Measurements from ENCODE around the gene AURKAIP1.

The AURKAIP1 gene

DNA sequence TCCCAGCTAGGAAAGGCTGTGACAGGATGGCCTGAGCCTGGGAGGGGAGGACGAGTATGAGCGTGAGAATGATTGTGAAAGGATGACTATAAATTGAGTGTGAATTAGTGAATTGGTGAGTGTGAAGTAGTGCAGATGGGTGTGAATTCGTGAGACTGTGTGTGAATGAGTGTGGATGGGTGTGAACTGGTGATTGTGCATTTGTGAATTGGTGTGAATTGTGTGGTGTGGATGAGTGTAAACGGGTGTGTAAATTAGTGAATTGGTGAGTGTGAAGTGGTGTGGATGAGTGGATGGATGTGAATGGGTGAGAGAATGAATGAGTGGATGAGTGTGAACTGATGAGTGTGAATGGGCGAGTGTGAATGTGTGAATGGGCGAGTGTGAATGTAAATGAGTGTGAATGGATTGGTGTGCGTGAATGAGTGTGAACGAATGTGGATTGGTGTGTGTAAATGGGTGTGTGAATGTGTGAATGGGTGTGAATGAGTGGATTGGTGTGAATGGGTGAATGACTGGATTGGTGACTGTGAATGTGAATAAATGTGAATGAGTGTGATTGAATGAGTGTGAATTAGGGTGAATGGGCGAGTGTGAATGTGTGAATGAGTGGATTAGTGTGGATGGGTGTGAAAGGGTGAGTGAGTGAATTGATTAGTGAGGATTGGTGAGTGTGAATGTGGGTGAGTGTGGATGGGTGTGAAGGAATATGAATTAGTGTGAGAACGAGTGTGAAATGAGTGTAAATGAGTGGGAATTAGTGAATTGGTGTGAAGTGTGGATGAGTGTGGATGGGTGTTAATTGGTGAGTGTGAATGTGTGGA, 8.9 kb downstream of the AURKAIP1 start:
- TF ChIP-seq FOXP2 (optimal IDR thresholded peaks at IDR 0.05; ENCODE audit: borderline replicate concordance, extremely low read depth, extremely low read length, insufficient read depth) (no peak), POLR2AphosphoS5 (IDR thresholded peaks at IDR 0.05; ENCODE audit: low read depth, low read length) (no peak), TAF1 (IDR thresholded peaks at IDR 0.05; ENCODE audit: borderline replicate concordance, insufficient read depth, low read length) (no peak), REST (IDR thresholded peaks at IDR 0.05; ENCODE audit: insufficient read depth in 1 of 2, low read depth in 2 of 2, low read length in 2 of 2) (no peak), SIN3A (IDR thresholded peaks at IDR 0.05; ENCODE audit: borderline replicate concordance, insufficient read depth, low read length) (no peak)

DNA sequence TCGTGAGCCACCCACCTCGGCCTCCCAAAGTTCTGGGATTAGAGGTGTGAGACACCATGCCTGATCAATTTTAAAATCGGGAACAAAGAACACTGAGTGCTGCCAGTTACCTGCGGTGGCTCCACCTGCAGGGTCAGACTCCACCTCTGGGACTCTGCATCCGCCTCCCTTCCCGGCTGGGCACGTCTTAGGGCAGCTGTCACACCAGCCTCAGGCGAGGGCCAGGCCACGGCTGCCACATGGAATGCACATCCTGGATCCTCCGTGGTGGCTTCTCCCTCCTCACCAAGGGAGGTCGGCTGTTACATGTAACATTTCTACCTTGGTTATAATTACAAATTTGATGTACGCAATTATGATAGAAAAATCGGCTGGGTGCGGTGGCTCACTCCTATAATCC, 10.7 kb downstream of the AURKAIP1 start:
- TF ChIP-seq SIN3A (IDR thresholded peaks at IDR 0.05; ENCODE audit: borderline replicate concordance, insufficient read depth, low read length) = no peak
- no peak for TF ChIP-seq REST (IDR thresholded peaks at IDR 0.05; ENCODE audit: insufficient read depth in 1 of 2, low read depth in 2 of 2, low read length in 2 of 2)
- no peak for TF ChIP-seq POLR2AphosphoS5 (IDR thresholded peaks at IDR 0.05; ENCODE audit: low read depth, low read length)
- TF ChIP-seq TAF1 (IDR thresholded peaks at IDR 0.05; ENCODE audit: borderline replicate concordance, insufficient read depth, low read length) = no peak

DNA sequence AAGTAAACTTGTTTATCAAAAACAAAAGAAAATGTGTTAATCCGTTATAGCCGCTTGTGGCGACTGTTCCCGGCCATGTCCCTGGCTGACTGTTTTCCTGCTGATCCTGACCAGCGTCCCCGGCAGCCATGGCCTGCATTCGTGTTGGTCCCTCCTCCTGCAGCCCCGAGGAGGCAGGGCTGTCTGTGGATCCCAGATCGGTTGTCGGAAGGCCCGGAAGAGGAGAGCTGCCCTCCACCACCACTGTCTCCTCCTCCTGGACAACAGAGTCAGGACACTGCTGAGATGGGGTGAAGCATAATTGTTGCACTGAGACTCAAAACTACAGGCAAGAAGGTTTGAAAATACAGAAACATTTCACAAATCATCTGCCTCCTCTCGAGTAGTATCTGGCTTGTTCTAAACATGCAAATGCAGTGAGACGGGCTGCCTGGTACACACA, 13.0 kb downstream of the AURKAIP1 start:
- TF ChIP-seq TAF1 (IDR thresholded peaks at IDR 0.05; ENCODE audit: borderline replicate concordance, insufficient read depth, low read length) = no peak
- TF ChIP-seq POLR2AphosphoS5 (IDR thresholded peaks at IDR 0.05; ENCODE audit: low read depth, low read length) = no peak
- no peak for TF ChIP-seq REST (IDR thresholded peaks at IDR 0.05; ENCODE audit: insufficient read depth in 1 of 2, low read depth in 2 of 2, low read length in 2 of 2)

GRCh38 chr1:1361233-1361981, 13.6 kb downstream of the AURKAIP1 start:
- TF ChIP-seq SIN3A (IDR thresholded peaks at IDR 0.05; ENCODE audit: borderline replicate concordance, insufficient read depth, low read length) (no peak), POLR2AphosphoS5 (IDR thresholded peaks at IDR 0.05; ENCODE audit: low read depth, low read length) (no peak), FOXP2 (optimal IDR thresholded peaks at IDR 0.05; ENCODE audit: borderline replicate concordance, extremely low read depth, extremely low read length, insufficient read depth) (no peak), REST (IDR thresholded peaks at IDR 0.05; ENCODE audit: insufficient read depth in 1 of 2, low read depth in 2 of 2, low read length in 2 of 2) (no peak), TAF1 (IDR thresholded peaks at IDR 0.05; ENCODE audit: borderline replicate concordance, insufficient read depth, low read length) (no peak)

Measured in PFSK-1 (cell line).